ENCODE results near the gene P3H4. TPM values are rescaled to one million over a fixed set of nuclear protein-coding genes. Genes with fewer than 3 reads are reported as not detected.

P3H4 gene
- total RNA-seq, 1 donor, result 59.7 TPM

DNA sequence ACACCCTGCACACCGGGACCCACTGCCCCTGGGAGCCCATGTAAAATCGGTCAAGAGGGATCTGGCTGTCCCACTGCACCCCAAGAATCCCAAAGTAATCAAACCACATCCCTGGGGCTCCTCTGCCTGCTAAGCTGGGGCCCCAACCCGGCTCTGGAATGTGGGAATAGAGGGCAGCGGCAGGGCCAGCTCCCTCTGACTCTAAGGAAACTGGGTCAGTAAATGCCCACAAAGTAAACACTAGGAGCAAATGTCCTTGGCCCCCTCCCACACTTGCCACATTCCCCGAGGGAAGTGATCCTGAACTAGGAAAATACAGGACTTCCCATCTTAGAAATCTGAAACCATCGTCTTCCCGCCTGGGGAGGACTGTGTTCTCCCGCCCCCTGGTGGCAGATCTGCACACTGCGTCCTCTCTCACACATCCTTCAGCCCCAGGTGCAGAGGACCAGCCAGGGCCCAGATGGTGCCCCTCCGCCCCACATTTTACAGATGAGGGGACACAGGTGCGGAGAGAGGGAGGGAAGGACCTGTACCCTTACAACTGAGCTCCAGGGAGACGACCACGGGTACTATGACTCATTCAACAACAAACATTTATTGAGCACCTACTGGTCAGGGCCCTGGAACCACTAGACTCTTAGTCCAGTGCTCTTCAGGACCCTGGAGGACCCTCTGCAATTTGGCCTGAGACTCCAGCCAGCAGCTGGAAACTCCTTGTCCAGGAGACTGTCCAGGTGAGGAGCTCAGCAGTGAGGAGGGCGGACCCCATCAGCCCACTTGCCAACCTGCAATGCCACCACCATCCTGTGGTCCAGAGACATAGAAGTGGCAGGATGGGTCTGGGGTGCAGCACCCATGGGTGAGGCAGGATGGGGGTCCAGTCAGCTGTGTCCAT, 10.1 kb downstream of the P3H4 start:
- peak; percentile 96 for DNase-seq (ENCODE audit: insufficient read length, low spot score, missing footprints)
- H3K4me2 ChIP-seq (ENCODE audit: insufficient read depth, low read length), result peak overlapping the region; percentile 73
- peaks cover 8% of the 10 kb centered on the region for H4K20me1 ChIP-seq (ENCODE audit: insufficient read depth, low read length)
- H3K27ac ChIP-seq (ENCODE audit: low read depth, low read length), result no peak overlapping the region
- H3K4me1 ChIP-seq (ENCODE audit: insufficient read depth, low read length), result peaks cover 4% of the 10 kb centered on the region
- H3K36me3 ChIP-seq (ENCODE audit: insufficient read depth, low read length), result peaks cover 18% of the 10 kb centered on the region
- H3K27me3 ChIP-seq (ENCODE audit: insufficient read depth, low read length), result no peaks in the 10 kb centered on the region
- H3K4me3 ChIP-seq (ENCODE audit: insufficient read depth, low read length), result peak overlapping the region; percentile 30
- H2AFZ ChIP-seq (ENCODE audit: low read length), result no peak overlapping the region
- TF ChIP-seq CTCF (IDR thresholded peaks at IDR 0.05; ENCODE audit: extremely low read depth, low read depth, low read length), result peak; percentile 95
- H3K9me3 ChIP-seq (ENCODE audit: low read depth, low read length), result no peaks in the 10 kb centered on the region
- H3K79me2 ChIP-seq (ENCODE audit: insufficient read depth, low read length), result no peaks in the 10 kb centered on the region

- Histone ChIP-seq H3K4me1 (ENCODE audit: insufficient read depth, low read length) (peaks cover 4% of the 10 kb centered on the region), H3K79me2 (ENCODE audit: insufficient read depth, low read length) (no peaks in the 10 kb centered on the region), H2AFZ (ENCODE audit: low read length) (no peak overlapping the region), H3K27ac (ENCODE audit: low read depth, low read length) (no peak overlapping the region), H3K9me3 (ENCODE audit: low read depth, low read length) (no peaks in the 10 kb centered on the region), H3K4me3 (ENCODE audit: insufficient read depth, low read length) (no peak overlapping the region), H4K20me1 (ENCODE audit: insufficient read depth, low read length) (peaks cover 3% of the 10 kb centered on the region), H3K4me2 (ENCODE audit: insufficient read depth, low read length) (peak overlapping the region; percentile 73), H3K27me3 (ENCODE audit: insufficient read depth, low read length) (no peaks in the 10 kb centered on the region), H3K36me3 (ENCODE audit: insufficient read depth, low read length) (peaks cover 10% of the 10 kb centered on the region)
- peak; percentile 50 for DNase-seq (ENCODE audit: insufficient read length, low spot score, missing footprints)
- TF ChIP-seq CTCF (IDR thresholded peaks at IDR 0.05; ENCODE audit: extremely low read depth, low read depth, low read length), result no peak
These were observed 11.0 kb downstream of the P3H4 start for GRCh38 chr17:41800601-41801373.

DNA sequence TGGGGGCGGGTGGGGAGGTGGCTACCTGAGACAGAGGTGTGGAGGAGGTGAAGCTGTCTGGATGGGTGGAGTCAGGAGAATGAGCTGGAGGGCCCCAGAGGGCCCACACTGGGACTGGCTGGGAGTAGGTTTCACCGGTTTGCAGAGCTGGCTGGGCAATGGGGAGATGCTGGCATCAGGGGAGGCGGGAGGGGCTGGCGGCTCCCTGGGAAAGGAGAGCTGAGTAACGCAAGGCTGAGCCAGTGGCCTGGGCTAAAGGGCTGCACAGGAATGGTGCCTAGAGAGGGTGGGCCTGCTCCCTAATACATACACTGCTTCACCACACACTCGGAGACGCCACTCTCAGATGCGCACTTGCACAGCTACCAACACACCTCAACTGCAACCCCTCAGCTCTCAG, 12.4 kb downstream of the P3H4 start:
- no peak overlapping the region for H2AFZ ChIP-seq (ENCODE audit: low read length)
- H3K36me3 ChIP-seq (ENCODE audit: insufficient read depth, low read length), result peaks cover 4% of the 10 kb centered on the region
- H3K9me3 ChIP-seq (ENCODE audit: low read depth, low read length), result no peaks in the 10 kb centered on the region
- no peak overlapping the region for H3K4me2 ChIP-seq (ENCODE audit: insufficient read depth, low read length)
- H4K20me1 ChIP-seq (ENCODE audit: insufficient read depth, low read length), result peaks cover 3% of the 10 kb centered on the region
- no peaks in the 10 kb centered on the region for H3K79me2 ChIP-seq (ENCODE audit: insufficient read depth, low read length)
- no peak overlapping the region for H3K4me3 ChIP-seq (ENCODE audit: insufficient read depth, low read length)
- peak; percentile 54 for DNase-seq (ENCODE audit: insufficient read length, low spot score, missing footprints)
- no peak overlapping the region for H3K27ac ChIP-seq (ENCODE audit: low read depth, low read length)
- H3K27me3 ChIP-seq (ENCODE audit: insufficient read depth, low read length), result no peaks in the 10 kb centered on the region
- H3K4me1 ChIP-seq (ENCODE audit: insufficient read depth, low read length), result peaks cover 4% of the 10 kb centered on the region
- TF ChIP-seq CTCF (IDR thresholded peaks at IDR 0.05; ENCODE audit: extremely low read depth, low read depth, low read length), result no peak

DNA sequence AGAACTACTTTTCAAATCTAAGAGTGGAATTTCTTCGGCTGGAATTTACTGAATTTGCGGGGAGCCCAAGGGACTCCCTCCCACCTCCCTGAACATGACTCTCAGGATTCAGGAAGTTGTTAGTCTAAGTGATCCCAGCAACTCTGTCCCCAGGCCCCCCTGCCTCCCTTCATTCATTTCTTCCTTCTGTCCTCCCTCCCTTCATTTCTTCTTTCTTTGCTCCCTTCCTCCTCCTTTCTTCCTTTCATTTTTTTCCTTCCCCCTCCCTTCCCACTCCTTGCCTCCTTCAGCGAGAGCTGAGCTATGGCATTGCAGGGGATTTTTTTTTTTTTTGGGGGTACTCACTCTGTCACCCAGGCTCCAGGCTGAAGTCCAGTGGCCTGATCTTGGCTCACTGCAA, 14.4 kb downstream of the P3H4 start:
- Histone ChIP-seq H3K27me3 (ENCODE audit: insufficient read depth, low read length) (no peaks in the 10 kb centered on the region), H3K4me1 (ENCODE audit: insufficient read depth, low read length) (peaks cover 14% of the 10 kb centered on the region), H4K20me1 (ENCODE audit: insufficient read depth, low read length) (peaks cover 3% of the 10 kb centered on the region), H3K27ac (ENCODE audit: low read depth, low read length) (no peak overlapping the region), H3K36me3 (ENCODE audit: insufficient read depth, low read length) (peaks cover 4% of the 10 kb centered on the region), H3K4me3 (ENCODE audit: insufficient read depth, low read length) (no peak overlapping the region), H3K4me2 (ENCODE audit: insufficient read depth, low read length) (no peak overlapping the region), H3K9me3 (ENCODE audit: low read depth, low read length) (no peaks in the 10 kb centered on the region), H3K79me2 (ENCODE audit: insufficient read depth, low read length) (no peaks in the 10 kb centered on the region), H2AFZ (ENCODE audit: low read length) (no peak overlapping the region)
- TF ChIP-seq CTCF (IDR thresholded peaks at IDR 0.05; ENCODE audit: extremely low read depth, low read depth, low read length), result no peak
- peak; percentile 15 for DNase-seq (ENCODE audit: insufficient read length, low spot score, missing footprints)
